B cell (primary cell): ENCODE measurements around the gene TMEM163. TPM values are rescaled to one million over a fixed set of nuclear protein-coding genes. Genes with fewer than 3 reads are reported as not detected.
"Not testable (repeated sequence)": the region's sequence is repeated elsewhere in the genome, so short reads cannot be mapped to it uniquely, and the experiment has no call there.

Experiments used
- ATAC-seq: fragments of 200-7000 bp; cut with Tn5 transposase; one replicate; pipeline ENCODE4 v1.10.0; 2021; ENCODE audit warnings: low read depth, mild to moderate bottlenecking, moderate number of reproducible peaks, moderate library complexity
- CTCF ChIA-PET: fragments of 350-600 bp; sonication (Branson Sonifier 250); formaldehyde crosslinking; loops from one replicate; lab custom pipeline; 2021; ENCODE audit warnings: antibody characterized with exemption, inconsistent platforms; lab: Charles Lee
- POLR2A ChIA-PET: fragments of 350-600 bp; sonication (Branson Sonifier 250); formaldehyde crosslinking; loops from one replicate; lab custom pipeline; 2021; ENCODE audit warnings: antibody characterized with exemption; lab: Charles Lee
- DNase-seq: peaks from one replicate; pipeline ENCODE4 v3.0.0; 2013
- H2AFZ ChIP-seq: 2 replicates; pipeline ENCODE4 v1.6.1; 2012; ENCODE audit warnings: mild to moderate bottlenecking, low read depth, low read length; ENCODE audit not compliant: insufficient read depth, poor library complexity, severe bottlenecking
- H3K27ac ChIP-seq, 2 donors: 1 replicate in 1 of 2; 2 replicates in 1 of 2; pipeline ENCODE4 v1.5.1; 2012 to 2013; ENCODE audit warnings: low read length in 2 of 2, mild to moderate bottlenecking in 2 of 2, moderate library complexity in 1 of 2
- H3K27me3 ChIP-seq, 4 experiments: fragments of 200-600 bp in 1 of 4; sonication (generic) in 1 of 4; replicated peaks in 1 of 4; 1 replicate in 2 of 4; 2 replicates in 2 of 4; pipeline versions ENCODE4 v1.6.1 to v1.7.0; 2013 to 2016; ENCODE audit warnings: low read length in 3 of 4, mild to moderate bottlenecking in 2 of 4, mixed read lengths in 1 of 4, moderate library complexity in 1 of 4; ENCODE audit not compliant: insufficient read depth in 4 of 4, control insufficient read depth in 3 of 4; ENCODE audit errors: control extremely low read depth in 1 of 4
- H3K36me3 ChIP-seq, 2 experiments: replicated peaks in 1 of 2; 1 replicate in 1 of 2; 2 replicates in 1 of 2; pipeline versions ENCODE4 v1.6.1 to v1.7.1; 2013; ENCODE audit warnings: low read length in 1 of 2; ENCODE audit not compliant: insufficient read depth in 2 of 2, control insufficient read depth in 1 of 2; ENCODE audit errors: control extremely low read depth in 1 of 2, extremely low read depth in 1 of 2
- H3K4me1 ChIP-seq, 2 donors: fragments of 200-600 bp in 1 of 2; sonication (generic) in 1 of 2; 1 replicate in 1 of 2; 2 replicates in 1 of 2; pipeline versions ENCODE4 v1.5.1 to v1.6.1; 2013 to 2017; ENCODE audit warnings: low read length in 2 of 2; ENCODE audit not compliant: control insufficient read depth in 2 of 2, insufficient read depth in 2 of 2
- H3K4me2 ChIP-seq: replicated peaks from 2 replicates; pipeline ENCODE3; 2012; ENCODE audit warnings: mild to moderate bottlenecking, low read depth, low read length; ENCODE audit not compliant: poor library complexity, severe bottlenecking
- H3K4me3 ChIP-seq, 5 experiments: fragments of 200-600 bp in 1 of 5; sonication (generic) in 1 of 5; 1 replicate in 3 of 5; 2 replicates in 2 of 5; pipeline versions ENCODE4 v1.5.1 to v1.7.0; 2011 to 2016; ENCODE audit warnings: low read length in 4 of 5, mild to moderate bottlenecking in 4 of 5, low read depth in 2 of 5, control low read depth in 1 of 5, moderate library complexity in 1 of 5; ENCODE audit not compliant: insufficient read depth in 1 of 5; ENCODE audit errors: control extremely low read depth in 1 of 5, extremely low read depth in 1 of 5
- H3K79me2 ChIP-seq: fragments of 200-600 bp; sonication (generic); one replicate; pipeline ENCODE4 v1.6.0; 2016; ENCODE audit warnings: low read length; ENCODE audit not compliant: control insufficient read depth, insufficient read depth
- H3K9ac ChIP-seq: fragments of 200-600 bp; sonication (generic); 2 replicates; pipeline ENCODE4 v1.6.1; 2017; ENCODE audit warnings: mild to moderate bottlenecking, low read length, moderate library complexity
- H3K9me3 ChIP-seq, 3 donors: one replicate each; pipeline versions ENCODE4 v1.6.1 to v1.7.1; 2013; ENCODE audit warnings: low read length in 2 of 3; ENCODE audit not compliant: control insufficient read depth in 2 of 3, insufficient read depth in 1 of 3; ENCODE audit errors: control extremely low read depth in 1 of 3
- H4K20me1 ChIP-seq: 2 replicates; pipeline ENCODE4 v1.6.0; 2012; ENCODE audit warnings: mild to moderate bottlenecking, low read length; ENCODE audit not compliant: insufficient read depth, control insufficient read depth, poor library complexity, severe bottlenecking
- H3K27ac Mint-ChIP-seq: one replicate; pipeline ENCODE4 v1.8.0; 2021; ENCODE audit warnings: mixed read lengths
- H3K27me3 Mint-ChIP-seq: one replicate; pipeline ENCODE4 v1.8.0; 2021; ENCODE audit warnings: mixed read lengths
- H3K4me1 Mint-ChIP-seq: one replicate; pipeline ENCODE4 v1.8.0; 2021; ENCODE audit warnings: mixed read lengths
- H3K4me3 Mint-ChIP-seq: one replicate; pipeline ENCODE4 v1.8.0; 2021; ENCODE audit warnings: mixed read lengths
- H3K9me3 Mint-ChIP-seq: one replicate; pipeline ENCODE4 v1.8.0; 2022; ENCODE audit warnings: mixed read lengths; ENCODE audit not compliant: insufficient read depth
- CTCF ChIP-seq: fragments of 200-600 bp; IDR thresholded peaks from one replicate; pipeline ENCODE4 v1.8.0; 2022; ENCODE audit warnings: antibody characterized with exemption, mild to moderate bottlenecking
- EZH2 ChIP-seq: IDR thresholded peaks from 2 replicates; pipeline ENCODE4 v1.6.1; 2012; ENCODE audit warnings: borderline replicate concordance, low read depth, mild to moderate bottlenecking, moderate library complexity, low read length; ENCODE audit not compliant: insufficient read depth, poor library complexity, severe bottlenecking
- WGBS: methylation state at CpG from one replicate; pipeline ENCODE4 v1.1.5; 2013; ENCODE audit warnings: missing lambda C conversion rate; ENCODE audit not compliant: insufficient coverage; 5-methylcytosine and 5-hydroxymethylcytosine counted together
- intact Hi-C: fragments of 100-400 bp; cut with micrococcal nuclease; formaldehyde crosslinking; loops from one replicate; pipeline ENCODE4 v1.10.0; 2022
- polyA plus RNA-seq: library from polyadenylated mRNA; depleted of rRNA; stranded (reverse); fragments of >200 nt; gene quantifications from 2 replicates; pipeline ENCODE4 v1.2.3, GENCODE V29; 2012
- total RNA-seq, 2 donors: library from RNA; stranded (reverse); fragments of 120-200 nt in 1 of 2; gene quantifications; 1 replicate in 1 of 2; 2 replicates in 1 of 2; pipeline versions ENCODE4 v1.2.3 to v1.2.4, GENCODE V29; 2013 to 2022

TMEM163 gene
- total and polyA plus RNA-seq, 2 donors (not counting 1 experiment from before 2014, with no cell fraction given), result 2.6 to 5.6 TPM

DNA sequence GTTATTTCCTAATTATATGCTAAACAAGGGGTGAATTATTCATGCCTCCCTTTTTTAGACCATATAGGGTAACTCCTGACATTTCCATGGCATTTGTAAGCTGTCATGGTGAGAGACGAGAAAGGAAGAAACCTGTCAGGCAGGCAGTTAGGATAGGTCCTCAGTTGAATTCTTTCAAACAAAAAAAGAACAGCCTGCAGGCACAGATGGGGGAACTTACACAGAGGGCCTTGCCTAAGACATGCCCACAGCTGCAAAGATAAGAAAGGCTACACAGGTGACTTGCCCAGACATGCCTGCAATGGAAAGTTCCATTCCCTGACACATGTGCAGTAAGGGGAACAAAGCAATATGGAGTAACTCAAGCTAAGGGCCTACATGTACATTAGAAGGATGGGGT is 128.1 kb downstream of the TMEM163 start:
- Histone ChIP-seq H3K79me2 (no peaks in the 10 kb centered on the region), H4K20me1 (no peaks in the 10 kb centered on the region), H3K9ac (no peak overlapping the region), H2AFZ (no peak overlapping the region), H3K27me3 (no peaks in the 10 kb centered on the region), H3K4me3 (no peak overlapping the region), H3K36me3 (no peaks in the 10 kb centered on the region), H3K27ac (no peak overlapping the region), H3K4me1 (peaks cover 0 to 6% of the 10 kb centered on the region in 2 donors), H3K9me3 (peaks cover 2 to 14% (median 10%) of the 10 kb centered on the region in 3 donors), H3K4me2 (no peak overlapping the region)
- no peak for TF ChIP-seq CTCF
- TF ChIP-seq EZH2, result no peak
- DNase-seq, result no peak
- Mint-ChIP-seq H3K27ac (no peak overlapping the region), H3K4me1 (peaks cover 12% of the 10 kb centered on the region), H3K4me3 (no peak overlapping the region), H3K27me3 (no peaks in the 10 kb centered on the region), H3K9me3 (peaks cover 17% of the 10 kb centered on the region)
- intact Hi-C loops, result no loop called here
- ChIA-PET POLR2A (no interaction called here), CTCF (no interaction called here)
- WGBS, result 100% methylated on average over 1 of the region's 1 CpG
- ATAC-seq, result no peak

DNA sequence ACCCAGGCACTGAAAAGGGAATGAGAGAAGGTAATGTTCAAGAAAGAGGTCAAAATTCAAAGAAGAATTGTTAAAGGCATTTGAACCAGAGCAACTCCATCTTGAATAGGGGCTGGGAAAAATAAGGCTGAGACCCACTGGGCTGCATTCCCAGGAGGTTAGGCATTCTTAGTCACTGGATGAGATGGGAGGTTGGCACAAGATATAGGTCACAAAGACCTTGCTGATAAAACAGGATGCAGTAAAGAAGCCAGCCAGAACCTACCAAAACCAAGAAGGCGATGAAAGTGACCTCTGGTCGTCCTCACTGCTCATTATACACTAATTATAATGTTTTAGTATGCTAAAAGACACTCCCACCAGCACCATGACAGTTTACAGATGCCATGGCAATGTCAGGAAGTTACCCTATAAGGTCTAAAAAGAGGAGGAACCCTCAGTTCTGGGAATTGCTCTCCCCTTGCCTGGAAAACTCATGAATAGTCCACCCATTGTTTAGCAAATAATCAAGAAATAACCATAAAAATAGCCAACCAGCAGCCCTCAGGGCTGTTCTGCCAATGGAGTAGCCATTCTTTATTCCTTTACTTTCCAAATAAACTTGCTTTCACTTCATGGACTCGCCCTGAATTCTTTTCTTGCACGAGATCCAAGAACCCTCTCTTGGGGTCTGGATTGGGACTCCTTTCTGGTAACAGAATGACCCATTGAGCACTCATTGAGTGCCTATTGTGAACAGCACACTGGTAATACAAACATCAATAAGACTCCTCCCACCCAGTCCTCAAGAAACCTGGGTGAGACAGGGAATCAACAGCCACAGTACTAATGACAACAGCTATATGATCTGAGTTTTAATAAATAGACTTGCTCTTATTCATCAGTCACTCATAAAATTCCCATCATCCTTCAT is 129.4 kb downstream of the TMEM163 start:
- H3K27me3 Mint-ChIP-seq, H3K79me2 ChIP-seq, H3K36me3 ChIP-seq, H3K4me1 ChIP-seq, H3K4me3 ChIP-seq, CTCF ChIA-PET, POLR2A ChIA-PET, H3K4me3 Mint-ChIP-seq, H3K4me2 ChIP-seq, DNase-seq, H2AFZ ChIP-seq, H3K27me3 ChIP-seq, ATAC-seq, intact Hi-C loops, H3K9ac ChIP-seq, H4K20me1 ChIP-seq, H3K27ac ChIP-seq, H3K27ac Mint-ChIP-seq: not testable (repeated sequence)
- peaks cover 2 to 14% (median 10%) of the 10 kb centered on the region in 3 donors for H3K9me3 ChIP-seq
- H3K9me3 Mint-ChIP-seq, result peaks cover 17% of the 10 kb centered on the region
- WGBS, result 100% methylated on average over 2 of the region's 4 CpGs
- H3K4me1 Mint-ChIP-seq, result peaks cover 14% of the 10 kb centered on the region
